HepG2 (cell line): ENCODE results near the gene BIVM.

Source experiments
- CREB1 ChIP-seq, 2 experiments: fragments of 450-650 bp in 1 of 2; IDR thresholded peaks; 2 replicates each; pipeline ENCODE4 v1.6.1; 2016 to 2017; ENCODE audit warnings: control low read depth in 1 of 2, mild to moderate bottlenecking in 1 of 2, missing compliant biosample characterization in 1 of 2, missing genetic modification characterization in 1 of 2
- CTCF ChIP-seq: sonication (generic); formaldehyde crosslinking; IDR thresholded peaks from 2 replicates; pipeline ENCODE4 v1.5.0; 2020; ENCODE audit warnings: mild to moderate bottlenecking, missing genetic modification reagents, moderate library complexity
- MAFK ChIP-seq, 2 experiments: IDR thresholded peaks in 1 of 2; conservative IDR thresholded peaks in 1 of 2; 2 replicates each; pipeline ENCODE4 v1.6.1; 2011; ENCODE audit warnings: improper control_type of control experiment in 2 of 2, low read length in 2 of 2
- ONECUT2 ChIP-seq: sonication (generic); formaldehyde crosslinking; IDR thresholded peaks from 2 replicates; pipeline ENCODE4 v1.4.0; 2020; ENCODE audit warnings: missing genetic modification reagents
- PCBP2 ChIP-seq: fragments of 200-400 bp; formaldehyde crosslinking; optimal IDR thresholded peaks from 2 replicates; pipeline ENCODE3; 2018; ENCODE audit warnings: low read length, low read depth; ENCODE audit not compliant: poor library complexity, severe bottlenecking
- POLR2A ChIP-seq, 2 experiments: IDR thresholded peaks; 2 replicates each; pipeline ENCODE4 v1.6.1; 2011; ENCODE audit warnings: low read depth in 2 of 2, low read length in 2 of 2, mild to moderate bottlenecking in 1 of 2, moderate library complexity in 1 of 2; ENCODE audit not compliant: insufficient read depth in 1 of 2
- POLR2AphosphoS5 ChIP-seq: IDR thresholded peaks from 2 replicates; pipeline ENCODE4 v1.6.1; 2012; ENCODE audit warnings: low read depth, low read length
- RXRB ChIP-seq: IDR thresholded peaks from 2 replicates; pipeline ENCODE4 v1.6.1; 2016; ENCODE audit warnings: borderline replicate concordance, missing genetic modification reagents, missing compliant biosample characterization
- TAF15 ChIP-seq: fragments of 200-400 bp; formaldehyde crosslinking; IDR thresholded peaks from one replicate; pipeline ENCODE4 v1.6.1; 2018; ENCODE audit warnings: mild to moderate bottlenecking, low read depth, low read length; ENCODE audit not compliant: poor library complexity, severe bottlenecking
- TCF7L2 ChIP-seq: IDR thresholded peaks from 2 replicates; pipeline ENCODE4 v1.6.1; 2011; ENCODE audit warnings: mild to moderate bottlenecking, low read depth, low read length, moderate library complexity
- ZHX2 ChIP-seq, 2 experiments: sonication (generic) in 1 of 2; formaldehyde crosslinking in 1 of 2; IDR thresholded peaks; 2 replicates each; pipeline versions ENCODE4 v1.6.1 to v1.9.0; 2014 to 2022; ENCODE audit warnings: antibody characterized with exemption in 1 of 2, borderline replicate concordance in 1 of 2, inconsistent platforms in 1 of 2, low read depth in 1 of 2, missing genetic modification reagents in 1 of 2

- TF ChIP-seq PCBP2, result no peak
- no peak for TF ChIP-seq ONECUT2 (CRISPR knock-in tag)
- TF ChIP-seq TCF7L2, result no peak
- TF ChIP-seq CREB1 (IDR thresholded peaks at IDR 0.05), result no peak
- TF ChIP-seq CREB1 (CRISPR knock-in tag; IDR thresholded peaks at IDR 0.05), result no peak
- no peak for TF ChIP-seq MAFK (conservative IDR thresholded peaks at IDR 0.05 in 1 of 2, IDR thresholded peaks at IDR 0.05 in 1 of 2; ENCODE audit: low read length in 2 of 2)
- no peak for TF ChIP-seq POLR2AphosphoS5
- no peak for TF ChIP-seq POLR2A (IDR thresholded peaks at IDR 0.05; ENCODE audit: insufficient read depth in 1 of 2, low read depth in 2 of 2, low read length in 2 of 2)
- TF ChIP-seq CTCF (CRISPR knock-in tag), result no peak
- TF ChIP-seq RXRB (CRISPR knock-in tag), result no peak
- no peak for TF ChIP-seq ZHX2 (IDR thresholded peaks at IDR 0.05; ENCODE audit: low read depth)
- TF ChIP-seq ZHX2 (CRISPR knock-in tag; IDR thresholded peaks at IDR 0.05; ENCODE audit: borderline replicate concordance), result no peak
- no peak for TF ChIP-seq TAF15
Measured at GRCh38 chr13:102879793-102880499, 81.0 kb downstream of the BIVM start.
